ENCODE measurements around the gene ZNF398.

ZNF398 gene

GRCh38 chr7:149229526-149229925, 82.3 kb downstream of the ZNF398 start:
- no peak for DNase-seq

DNA sequence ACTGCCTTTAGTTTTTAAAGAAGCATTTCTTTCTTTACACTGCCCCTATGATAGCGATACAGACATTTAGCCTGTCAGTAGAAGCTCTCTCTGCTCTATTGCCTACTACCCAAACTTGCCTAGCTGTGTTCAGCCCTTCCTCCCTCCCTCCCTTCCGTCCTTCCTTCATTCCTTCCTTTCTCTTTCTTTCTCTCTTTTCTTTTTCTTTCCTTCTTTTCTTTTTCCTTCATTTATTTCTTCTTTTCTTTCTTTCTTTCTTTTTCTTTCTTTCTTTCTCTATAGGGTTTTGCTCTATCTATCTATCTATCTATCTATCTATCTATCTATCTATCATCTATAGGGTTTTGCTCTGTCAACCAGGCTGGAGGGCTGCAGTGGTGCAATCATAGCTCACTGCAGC, 85.1 kb downstream of the ZNF398 start:
- DNase-seq, result no peak

Measured in activated effector memory CD4-positive, alpha-beta T cell treated with Interleukin-2 at 50 U/mL for 16 hours (primary cell).